ENCODE measurements around the gene SWAP70.

DNA sequence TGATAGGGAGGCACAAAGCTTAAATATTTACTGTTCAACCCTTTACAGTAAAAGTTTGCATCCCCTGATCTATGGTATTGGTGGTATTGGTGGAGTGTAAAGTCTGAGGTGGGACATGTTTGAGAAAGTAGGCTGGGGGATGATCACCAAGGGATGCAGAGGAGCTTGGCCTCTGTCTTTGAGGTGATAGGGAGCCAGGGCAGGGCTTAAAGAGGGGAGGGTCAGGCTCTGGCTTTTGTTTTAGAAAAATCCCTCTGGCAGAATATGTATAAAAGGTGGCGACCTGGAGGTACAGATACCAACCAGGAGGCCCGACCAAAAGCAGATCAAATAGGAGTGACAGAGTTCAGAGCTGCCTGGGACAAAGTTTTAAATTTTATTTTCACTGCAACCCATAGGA is 59.0 kb downstream of the SWAP70 start:
- TF ChIP-seq, protein P1, sequence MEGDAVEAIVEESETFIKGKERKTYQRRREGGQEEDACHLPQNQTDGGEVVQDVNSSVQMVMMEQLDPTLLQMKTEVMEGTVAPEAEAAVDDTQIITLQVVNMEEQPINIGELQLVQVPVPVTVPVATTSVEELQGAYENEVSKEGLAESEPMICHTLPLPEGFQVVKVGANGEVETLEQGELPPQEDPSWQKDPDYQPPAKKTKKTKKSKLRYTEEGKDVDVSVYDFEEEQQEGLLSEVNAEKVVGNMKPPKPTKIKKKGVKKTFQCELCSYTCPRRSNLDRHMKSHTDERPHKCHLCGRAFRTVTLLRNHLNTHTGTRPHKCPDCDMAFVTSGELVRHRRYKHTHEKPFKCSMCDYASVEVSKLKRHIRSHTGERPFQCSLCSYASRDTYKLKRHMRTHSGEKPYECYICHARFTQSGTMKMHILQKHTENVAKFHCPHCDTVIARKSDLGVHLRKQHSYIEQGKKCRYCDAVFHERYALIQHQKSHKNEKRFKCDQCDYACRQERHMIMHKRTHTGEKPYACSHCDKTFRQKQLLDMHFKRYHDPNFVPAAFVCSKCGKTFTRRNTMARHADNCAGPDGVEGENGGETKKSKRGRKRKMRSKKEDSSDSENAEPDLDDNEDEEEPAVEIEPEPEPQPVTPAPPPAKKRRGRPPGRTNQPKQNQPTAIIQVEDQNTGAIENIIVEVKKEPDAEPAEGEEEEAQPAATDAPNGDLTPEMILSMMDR (IDR thresholded peaks at IDR 0.05; ENCODE audit: low read depth, low read length, poor library complexity, severe bottlenecking), result no peak
- no peak for TF ChIP-seq EZH2phosphoT487 (IDR thresholded peaks at IDR 0.05; ENCODE audit: borderline replicate concordance, low read length)
